Activated effector memory CD4-positive, alpha-beta T cell treated with anti-CD3 and anti-CD28 coated beads, Interleukin-2, amount 50 U/mL, for 16 hours (primary cell): ENCODE results near the gene MYOZ1.
"Not testable (repeated sequence)": the region's sequence is repeated elsewhere in the genome, so short reads cannot be mapped to it uniquely, and the experiment has no call there.

Experiments
- DNase-seq: peaks from one replicate; pipeline ENCODE4 v3.0.0-alpha.2; 2020

Gene MYOZ1

DNA sequence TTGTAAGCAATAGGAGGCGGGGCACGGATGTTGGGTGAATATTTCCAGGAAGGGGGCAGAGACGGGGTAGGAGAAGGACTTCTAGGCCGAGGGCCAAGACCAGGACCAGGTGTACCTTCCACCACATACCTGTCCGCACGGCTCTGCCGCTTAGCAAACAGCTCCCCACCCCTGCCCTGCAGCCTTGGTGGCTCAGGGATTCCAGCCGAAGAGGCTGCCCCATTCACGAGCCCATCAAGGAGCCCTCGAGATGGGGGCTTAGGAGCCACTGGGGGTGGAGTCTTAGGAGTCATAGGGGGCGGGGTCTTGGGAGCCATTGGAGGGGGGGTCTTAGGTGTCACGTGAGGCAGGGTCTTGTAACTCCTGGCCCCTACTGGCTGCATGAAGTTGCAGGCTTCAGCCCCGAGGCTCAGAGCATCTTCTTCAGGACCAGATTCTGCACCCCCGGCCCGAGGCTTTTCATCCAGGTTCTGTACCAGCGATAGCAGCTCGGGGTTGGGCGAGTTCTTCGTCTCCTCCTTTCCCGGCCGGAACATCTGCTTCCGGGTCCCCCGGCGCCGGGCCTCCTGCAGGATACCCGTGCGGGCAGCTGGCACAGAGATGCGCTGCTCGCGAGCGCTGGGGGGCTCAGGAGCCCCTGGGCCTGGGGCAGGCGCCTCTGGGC lies 6.1 kb upstream of the MYOZ1 start:
- DNase-seq = peak; percentile 70

DNA sequence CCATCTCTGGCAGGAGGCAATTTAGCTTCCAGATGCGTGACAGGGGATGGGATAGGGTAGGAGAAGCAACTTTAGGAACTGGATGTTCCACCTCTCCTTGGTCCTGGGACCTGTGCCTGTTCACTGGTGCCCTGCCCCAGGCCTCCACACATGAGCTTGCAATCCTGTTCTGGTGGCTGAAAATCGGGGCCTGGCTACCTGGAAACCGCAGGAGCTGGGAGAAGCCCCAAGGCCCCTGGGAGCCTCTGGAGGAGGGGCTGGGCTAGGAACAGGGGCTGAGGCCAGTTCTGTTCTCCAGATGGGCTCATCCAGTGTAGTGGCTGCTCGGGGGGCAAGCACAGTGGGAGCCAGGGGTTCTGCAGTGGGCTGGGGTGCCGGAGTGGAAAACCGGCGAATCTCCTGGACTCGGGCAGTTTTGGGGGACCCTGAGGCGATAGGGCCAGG lies 5.3 kb upstream of the MYOZ1 start:
- DNase-seq = no peak

DNA sequence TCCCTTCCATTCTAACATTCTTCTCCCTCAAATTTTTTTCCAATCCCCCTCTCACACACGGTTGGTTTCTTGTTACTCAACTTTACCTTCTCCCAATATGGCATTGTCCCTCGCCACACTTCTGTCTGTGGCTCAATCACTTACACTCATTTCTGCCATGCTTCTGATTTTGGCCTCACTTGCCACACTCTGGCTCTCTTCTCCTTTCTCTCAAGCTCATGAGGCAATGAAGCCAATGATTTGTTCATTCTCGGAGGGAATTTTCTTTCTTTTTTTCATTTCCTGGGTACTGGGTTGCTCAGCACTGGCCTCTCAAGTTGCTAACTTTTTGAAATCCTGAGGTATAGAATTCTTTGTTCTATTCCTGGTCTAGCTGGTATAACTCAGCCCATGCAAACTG lies 4.0 kb upstream of the MYOZ1 start:
- DNase-seq = no peak

DNA sequence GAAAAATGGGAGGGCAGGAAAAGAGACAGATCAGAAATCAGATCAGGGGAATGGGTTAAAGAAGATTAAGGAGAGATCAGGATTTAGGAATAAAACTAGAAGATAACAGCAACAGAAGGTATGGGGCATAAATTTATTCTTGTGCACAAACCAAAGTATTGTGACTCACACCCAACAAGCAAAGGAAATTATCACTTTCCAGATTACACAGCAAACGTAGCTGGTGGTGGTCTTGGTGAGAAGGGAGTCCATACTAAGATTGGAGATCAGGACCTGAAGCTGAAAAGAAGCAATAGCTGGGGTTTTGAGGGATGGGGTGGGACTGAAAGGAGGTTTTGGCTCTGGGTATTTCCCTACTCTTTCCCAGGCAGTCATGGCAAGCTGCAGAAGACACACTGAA lies 3.5 kb upstream of the MYOZ1 start:
- no peak for DNase-seq

DNA sequence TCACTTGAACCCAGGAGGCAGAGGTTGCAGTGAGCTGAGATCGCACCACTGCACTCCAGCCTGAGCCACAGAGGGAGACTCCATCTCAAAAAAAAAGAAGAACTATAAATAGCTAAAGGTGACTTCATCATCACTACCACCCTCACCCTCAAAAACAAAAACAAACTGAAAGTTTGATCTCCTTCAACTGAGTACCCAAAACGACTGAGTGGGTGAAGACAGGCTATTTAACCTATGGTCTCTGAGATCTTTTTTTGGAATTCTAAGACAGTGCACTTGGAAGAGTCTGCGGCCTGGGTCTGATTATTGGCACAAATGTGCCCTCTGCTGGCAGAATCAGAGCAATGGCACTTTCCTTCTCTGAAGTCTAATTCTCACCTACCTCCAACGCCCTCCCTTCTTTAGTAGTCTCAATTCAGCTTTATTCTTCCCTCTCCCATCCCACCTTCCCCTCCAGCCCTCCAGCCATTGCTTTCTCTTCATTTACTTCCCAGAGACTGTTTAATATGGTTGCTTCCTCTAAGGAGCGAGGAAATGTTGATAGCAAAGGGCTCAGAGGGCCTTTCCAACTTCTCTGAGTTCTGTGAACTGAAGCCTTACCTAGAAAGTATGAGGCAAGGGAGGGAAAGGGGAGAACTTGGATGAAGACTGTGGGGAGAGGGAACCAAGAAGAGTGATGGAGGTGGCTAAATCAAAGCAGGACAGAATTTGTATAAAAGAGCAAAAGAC lies 2.9 kb upstream of the MYOZ1 start:
- peak; percentile 78 for DNase-seq

DNA sequence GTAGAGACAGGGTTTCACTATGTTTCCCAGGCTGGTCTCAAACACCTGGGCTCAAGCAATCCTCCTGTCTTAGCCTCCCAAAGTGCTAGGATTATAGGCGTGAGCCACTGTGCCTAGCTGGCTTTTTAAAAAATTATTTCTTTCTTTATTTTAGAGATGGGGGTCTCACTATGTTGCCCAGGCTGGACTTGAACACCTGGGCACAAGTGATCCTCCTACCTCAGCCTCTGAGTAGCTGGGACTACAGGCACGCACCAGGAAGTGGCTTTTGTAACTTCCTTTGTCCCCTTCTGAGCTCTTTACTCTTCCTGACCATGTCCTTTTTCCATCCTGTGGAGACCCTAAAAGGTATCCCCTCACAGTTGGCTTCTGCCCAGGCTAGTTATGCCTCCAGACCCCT lies 2.1 kb upstream of the MYOZ1 start:
- no peak for DNase-seq

DNA sequence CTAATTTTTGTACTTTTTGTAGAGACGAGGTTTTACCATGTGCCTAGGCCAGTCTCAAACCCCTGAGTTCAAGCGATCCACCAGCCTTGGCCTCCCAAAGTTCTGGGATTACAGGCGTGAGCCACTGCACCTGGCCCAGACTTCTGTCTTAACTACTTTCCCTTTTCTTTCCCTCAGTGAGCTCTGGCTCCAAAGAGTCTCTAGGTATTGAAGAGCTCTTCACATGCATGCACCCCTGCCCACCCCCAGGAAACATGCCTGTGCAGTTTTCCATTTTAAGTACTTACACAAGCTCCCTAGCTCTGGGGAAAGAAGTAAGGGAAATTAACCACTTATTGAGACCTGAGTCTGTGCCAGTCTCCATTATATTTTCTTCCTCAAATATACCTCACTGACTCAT lies 2.0 kb downstream of the MYOZ1 start:
- no peak for DNase-seq

DNA sequence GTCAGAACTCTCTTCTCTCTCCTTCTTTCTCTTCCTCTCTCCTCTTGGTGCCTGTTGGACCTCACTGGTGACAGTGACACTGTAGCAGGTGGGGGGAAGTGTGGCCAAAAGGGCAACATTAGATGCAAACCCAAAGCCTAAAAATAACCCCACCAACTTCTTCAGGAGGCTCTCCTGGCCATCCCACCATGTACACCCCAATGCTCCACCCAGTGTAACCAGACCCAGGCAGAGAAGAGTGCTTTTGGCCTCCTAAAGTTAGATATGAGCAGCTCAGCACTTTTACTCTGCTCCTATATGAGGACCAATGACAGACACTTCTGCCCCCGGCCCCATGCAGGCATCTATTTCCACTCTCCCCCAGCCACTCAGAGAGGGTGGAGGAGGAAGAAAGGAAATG lies 5.5 kb downstream of the MYOZ1 start:
- DNase-seq = no peak

DNA sequence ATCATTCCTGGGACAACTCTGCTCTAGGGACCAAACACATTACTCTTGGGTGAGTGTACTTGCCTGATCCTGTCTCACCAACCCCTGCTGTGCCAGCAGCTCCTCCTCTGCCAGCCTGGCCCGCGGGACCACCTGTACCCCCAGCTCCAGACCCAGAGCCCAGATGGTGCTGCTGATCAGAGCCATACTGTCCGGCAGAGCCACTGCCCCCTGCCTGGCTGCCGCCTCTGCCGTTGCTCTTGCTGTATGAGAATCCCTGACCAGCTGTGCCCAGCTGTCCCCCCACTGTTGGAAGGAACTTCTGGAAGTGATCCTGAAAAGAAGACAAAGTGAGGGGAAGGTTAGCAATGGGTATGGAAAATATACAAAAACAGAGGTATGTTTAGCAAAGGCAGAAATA lies 6.9 kb downstream of the MYOZ1 start:
- DNase-seq = no peak

DNA sequence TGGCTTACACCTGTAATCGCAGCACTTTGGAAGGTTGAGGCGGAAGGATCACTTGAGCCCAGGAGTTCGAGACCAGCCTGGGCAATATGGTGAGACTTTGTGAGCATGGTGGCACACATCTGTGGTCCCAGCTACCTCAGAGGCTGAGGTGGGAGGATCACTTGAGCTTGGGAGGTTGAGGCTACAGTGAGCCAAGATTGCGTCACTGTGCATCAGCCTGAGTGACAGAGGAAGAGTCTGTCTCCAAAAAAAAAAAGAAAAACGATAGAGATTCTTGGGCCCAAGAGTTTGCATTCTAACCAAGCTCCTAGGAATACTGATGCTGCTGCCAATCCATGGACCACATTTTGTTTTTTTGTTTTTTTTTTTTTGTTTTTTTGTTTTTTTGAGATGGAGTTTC lies 12.1 kb downstream of the MYOZ1 start:
- DNase-seq = no peak

DNA sequence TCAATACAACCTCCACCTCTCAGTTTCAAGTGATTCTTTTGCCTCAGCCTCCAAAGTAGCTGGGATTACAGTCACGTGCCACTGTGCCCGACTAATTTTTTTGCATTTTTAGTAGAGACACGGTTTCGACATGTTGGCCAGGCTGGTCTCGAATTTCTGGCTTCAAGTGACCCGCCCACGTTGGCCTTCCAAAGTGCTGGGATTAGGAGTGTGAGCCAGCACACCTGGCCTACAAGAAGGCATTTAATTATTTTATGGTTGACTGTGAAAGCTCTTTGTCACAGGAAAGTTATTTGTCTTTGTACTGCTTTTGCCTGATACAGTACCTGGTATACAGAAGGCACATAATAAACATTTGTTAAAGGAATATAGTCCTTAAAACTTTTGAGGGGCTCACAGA lies 12.9 kb downstream of the MYOZ1 start:
- DNase-seq = no peak

DNA sequence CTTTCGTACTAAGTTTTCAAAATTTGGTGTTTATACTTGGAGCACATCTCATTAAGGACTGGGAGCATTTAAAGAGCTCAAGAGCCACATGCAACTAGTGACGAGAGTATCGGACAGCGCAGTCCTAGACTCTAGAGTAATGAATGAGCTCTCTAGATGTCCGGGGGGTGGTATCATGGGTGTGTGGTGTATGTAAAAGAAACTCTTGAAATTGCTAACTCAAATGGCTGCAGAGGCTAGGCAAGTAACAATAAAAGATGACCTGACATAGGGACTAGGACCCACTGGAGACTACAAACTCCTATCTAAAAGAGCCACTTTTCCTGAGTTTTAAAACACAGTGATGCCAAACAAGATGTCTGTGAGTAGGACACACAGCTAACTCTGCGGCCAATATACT lies 14.0 kb downstream of the MYOZ1 start:
- DNase-seq = no peak

DNA sequence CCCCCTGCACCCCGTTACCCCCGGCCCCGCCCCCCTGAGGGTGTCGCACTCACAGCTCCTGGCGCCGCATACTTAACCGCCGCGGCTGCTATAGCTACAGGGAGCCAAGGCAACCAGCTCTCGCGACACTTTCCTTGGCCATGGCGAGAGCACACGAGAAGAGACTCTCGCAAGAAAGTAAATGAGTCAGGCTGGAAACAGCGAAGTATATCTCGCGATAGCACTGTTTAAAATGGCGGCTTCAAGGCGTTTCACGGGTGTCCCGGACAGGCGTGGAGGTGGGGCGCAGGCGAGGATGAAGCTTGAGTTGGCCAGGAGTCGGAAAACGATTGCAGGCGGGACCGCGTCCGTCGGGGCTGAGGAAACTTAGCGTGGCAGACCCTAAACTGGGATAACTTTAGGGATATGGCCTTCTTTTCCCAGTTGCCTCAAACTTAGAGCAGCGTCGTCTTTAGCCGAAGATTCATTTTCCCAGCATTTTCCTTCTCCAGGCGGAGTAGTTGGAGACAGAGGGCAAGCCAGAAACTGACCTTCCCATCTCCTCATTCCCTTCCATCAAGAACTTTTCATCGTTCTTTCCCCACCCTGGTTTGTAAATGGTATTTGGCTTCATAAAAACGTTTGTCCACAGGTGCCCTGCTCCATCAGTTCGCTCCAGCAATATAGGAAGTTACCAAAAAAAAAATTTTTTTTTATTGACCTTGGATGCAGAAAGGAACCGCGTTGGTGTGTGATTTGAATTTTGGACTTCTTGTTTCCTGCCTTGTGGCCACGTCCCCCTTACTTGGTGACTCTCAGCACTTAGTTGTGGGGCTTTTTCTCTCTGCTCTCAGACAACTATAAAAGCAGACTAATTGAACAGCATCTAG lies 15.2 kb downstream of the MYOZ1 start:
- DNase-seq = peak; percentile 96

DNA sequence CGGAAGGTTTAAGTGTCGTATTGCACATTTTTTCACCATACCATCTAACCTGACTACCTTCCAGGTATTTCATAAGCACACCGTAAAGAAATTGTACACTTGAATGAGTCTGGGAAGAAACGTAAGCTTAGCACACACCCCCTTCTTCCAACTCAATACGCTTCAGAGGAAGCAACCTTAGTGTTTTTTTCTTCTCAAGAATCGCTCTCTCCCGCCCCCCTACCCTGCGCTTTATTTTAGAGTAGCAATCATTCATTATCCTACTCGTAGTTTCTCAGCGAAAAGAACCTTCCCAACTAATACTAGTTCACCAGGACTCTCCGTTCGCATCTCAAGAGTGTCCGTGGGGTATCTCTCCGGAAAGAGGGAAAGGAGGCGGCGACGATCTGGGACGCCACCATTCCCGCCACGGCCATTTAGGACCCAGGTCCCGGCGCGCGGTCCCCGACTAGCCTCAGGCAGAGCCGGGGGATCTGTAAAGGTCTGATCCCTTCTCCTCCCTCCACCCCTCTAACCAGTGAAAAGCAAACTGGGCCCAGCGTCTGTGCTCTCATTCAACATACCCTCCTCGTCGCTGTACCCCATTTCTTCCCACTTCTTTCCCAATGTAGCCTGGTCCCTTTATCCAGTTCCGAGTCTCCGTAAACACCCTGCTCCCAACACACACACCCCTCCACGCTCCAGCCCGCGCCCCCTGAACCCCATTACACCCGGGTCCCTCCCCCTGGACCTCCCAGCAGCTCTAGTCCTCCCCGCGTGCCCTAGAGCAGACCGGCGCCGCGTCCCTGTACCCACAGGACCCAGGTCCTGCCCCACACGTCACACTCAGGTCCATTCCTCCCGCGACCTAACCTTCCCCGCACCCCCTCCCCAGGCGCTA lies 16.0 kb downstream of the MYOZ1 start:
- peak; percentile 73 for DNase-seq

DNA sequence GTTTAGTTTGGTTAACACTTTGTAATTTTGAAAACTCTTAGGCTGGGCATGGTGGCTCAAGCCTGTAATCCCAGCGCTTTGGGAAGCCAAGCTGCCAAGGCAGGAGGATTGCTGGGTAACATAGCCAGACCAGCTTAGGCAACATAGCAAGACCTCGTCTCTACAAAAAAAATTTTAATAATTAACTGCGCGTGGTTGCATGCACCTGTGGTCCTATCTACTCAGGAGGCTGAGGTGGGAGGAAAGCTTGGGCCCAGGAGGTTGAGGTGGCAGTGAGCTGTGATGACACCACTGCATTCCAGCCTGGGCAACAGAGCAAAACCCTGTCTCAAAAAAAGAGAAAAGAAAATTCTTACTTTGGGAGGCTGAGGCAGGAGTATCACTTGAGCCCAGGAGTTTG lies 18.2 kb downstream of the MYOZ1 start:
- no peak for DNase-seq

DNA sequence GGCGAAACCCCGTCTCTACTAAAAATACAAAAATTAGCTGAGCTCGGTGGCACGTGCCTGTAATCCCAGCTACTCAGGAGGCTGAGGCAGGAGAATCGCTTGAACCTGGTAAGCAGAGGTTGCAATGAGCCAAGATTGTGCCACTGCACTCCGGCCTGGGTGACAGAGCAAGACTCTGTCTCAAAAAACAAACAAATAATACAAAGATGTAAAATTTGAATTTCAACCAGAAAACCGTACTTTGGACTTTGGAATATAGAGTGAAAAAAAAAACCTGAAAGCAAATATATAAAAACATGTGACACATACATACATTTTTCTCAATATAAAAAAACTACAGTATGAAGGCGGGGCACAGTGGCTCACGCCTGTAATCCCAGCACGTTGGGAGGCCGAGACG lies 20.3 kb downstream of the MYOZ1 start:
- not testable (repeated sequence) for DNase-seq

DNA sequence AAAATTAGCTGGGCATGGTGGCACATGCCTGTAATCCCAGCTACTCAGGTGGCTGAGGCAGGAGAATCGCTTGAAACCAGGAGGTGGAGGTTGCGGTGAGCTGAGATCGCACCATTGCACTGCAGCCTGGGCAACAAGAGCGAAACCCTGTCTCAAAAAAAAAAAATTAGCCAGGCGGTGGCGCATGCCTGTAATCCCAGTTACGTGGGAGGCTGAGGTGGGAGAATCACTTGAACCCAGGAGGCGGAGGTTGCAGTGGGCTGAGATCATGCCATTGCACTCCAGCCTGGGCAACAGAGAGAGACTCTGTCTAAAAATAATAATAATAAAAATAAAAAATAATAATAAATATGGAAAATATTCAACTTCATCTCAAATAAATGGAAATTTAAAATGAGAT lies 24.1 kb downstream of the MYOZ1 start:
- DNase-seq = not testable (repeated sequence)

DNA sequence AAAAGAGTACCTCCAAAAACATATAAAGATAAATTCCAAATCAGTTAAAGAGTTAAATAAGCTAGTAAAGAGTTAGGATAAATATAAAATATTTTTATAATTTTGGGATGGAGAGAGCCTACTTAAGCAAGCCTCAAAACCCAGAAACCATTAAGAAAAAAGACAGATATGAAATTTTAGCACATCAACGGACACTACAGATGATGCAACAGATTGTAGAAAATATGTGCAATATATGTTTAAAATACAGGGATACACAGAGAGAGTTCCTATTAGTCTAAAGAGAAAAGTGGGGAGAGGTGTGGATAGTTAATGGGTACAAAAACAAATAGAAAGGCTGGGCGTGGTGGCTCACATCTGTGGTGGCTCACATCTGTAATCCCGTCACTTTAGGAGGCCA lies 26.6 kb downstream of the MYOZ1 start:
- no peak for DNase-seq

DNA sequence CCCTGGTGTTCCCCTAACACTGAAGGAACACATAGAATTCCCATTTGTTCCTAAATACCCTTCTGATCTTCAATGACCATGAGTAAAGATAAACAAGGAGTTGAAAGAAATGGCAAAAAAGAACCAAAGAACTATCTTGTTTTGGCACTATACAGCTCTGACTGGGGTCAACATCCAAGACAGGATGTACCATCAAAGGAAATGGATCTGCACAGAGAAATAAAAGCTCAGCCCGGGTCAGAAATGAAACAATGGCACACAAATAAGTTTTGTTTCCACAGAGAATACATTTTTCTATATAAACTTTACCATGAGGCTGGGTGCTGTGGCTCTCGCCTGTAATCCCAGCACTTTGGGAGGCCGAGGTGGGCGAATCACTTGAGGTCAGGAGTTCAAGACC lies 32.2 kb downstream of the MYOZ1 start:
- DNase-seq = no peak

DNA sequence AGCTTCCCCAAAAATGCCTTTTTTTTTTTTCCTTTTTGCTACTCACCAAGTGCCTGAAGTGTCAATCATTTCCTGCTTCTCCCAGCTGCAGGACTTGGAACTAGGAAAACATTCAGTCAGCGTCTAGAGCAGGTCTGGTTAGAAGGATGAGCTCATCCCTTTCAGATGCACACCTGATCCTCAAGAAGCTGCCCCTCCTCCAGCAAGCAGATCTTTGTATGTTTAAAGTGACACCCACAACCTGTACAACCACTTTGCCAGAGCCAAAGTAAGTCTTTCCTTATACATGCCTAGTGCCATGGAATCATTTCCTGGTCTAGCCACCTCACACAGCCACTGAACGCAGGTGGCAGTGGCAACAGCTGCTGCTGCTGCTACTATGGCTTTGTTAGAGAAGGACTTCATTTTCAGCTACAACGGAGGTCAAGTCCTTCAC lies 39.8 kb downstream of the MYOZ1 start:
- DNase-seq = no peak

DNA sequence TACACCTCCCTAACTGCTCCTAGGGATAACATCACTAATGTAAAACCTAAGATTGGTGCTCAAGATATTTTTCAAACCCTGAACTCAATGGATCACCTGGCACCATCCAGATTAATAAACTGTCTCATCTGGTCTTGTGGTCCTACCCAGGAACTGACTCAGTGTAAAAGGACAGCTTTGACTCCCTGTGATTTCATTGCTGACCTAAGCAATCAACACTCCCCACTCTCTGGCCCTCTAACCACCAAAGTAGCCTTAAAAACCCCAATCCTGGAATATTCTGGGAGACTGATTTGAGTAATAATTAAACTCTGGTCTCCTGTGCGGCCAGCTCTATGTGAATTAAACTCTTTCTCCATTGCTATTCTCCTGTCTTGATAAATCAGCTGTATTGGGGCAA lies 43.9 kb downstream of the MYOZ1 start:
- DNase-seq = no peak

DNA sequence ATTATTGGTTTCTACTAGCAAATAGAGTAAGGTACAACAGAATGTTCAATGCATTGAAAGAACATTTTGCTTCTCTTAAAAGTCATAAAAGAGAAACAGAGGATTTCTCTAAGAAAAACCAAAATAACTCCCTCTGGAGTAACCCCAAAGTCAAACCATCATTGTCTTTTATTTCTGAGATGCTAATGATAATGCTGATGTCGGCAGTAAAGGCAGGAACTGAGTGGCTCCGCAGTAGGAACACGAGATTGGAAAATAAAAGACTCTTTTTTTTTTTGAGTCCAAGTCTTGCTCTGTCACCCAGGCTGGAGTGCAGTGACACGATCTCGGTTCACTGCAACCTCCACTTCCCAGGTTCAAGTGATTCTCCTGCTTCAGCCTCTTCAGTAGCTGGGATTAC lies 47.5 kb downstream of the MYOZ1 start:
- DNase-seq = no peak

DNA sequence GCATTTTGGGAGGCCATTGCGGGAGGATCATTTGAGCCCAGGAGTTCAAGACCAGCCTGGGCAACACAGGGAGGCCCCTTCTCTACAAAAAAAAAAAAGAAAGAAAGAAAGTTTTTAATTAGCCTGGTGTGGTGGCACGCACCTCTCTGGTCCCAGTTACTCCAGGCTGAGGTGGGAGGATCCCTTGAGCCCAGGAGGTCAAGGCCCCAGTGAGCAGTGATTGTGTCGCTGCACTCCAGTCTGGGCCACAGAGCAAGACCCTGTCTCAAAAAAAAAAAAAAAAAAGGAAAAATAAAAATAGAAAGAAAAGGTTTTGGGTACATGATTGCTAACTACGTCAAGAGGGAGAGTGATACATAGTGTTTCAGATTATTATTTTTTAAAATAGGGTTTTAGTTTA lies 48.2 kb downstream of the MYOZ1 start:
- no peak for DNase-seq
